Neural progenitor cell (in vitro differentiated cells): ENCODE measurements around the gene CYTH1. TPM values are rescaled to one million over a fixed set of nuclear protein-coding genes. Genes with fewer than 3 reads are reported as not detected.

ENCODE experiments used
- DNase-seq: peaks from one replicate; pipeline ENCODE4 v3.0.0-alpha.2; 2016; ENCODE audit warnings: low spot score
- H2AFZ ChIP-seq: fragments of 200-600 bp; sonication (generic); replicated peaks from 2 replicates; pipeline ENCODE4 v1.6.1; 2016; ENCODE audit warnings: antibody characterized with exemption
- H3F3A ChIP-seq: fragments of 200-600 bp; sonication (generic); 2 replicates; pipeline ENCODE4 v1.6.1; 2016; ENCODE audit warnings: antibody characterized with exemption, low read depth
- H3K27ac ChIP-seq: fragments of 200-600 bp; sonication (generic); 2 replicates; pipeline ENCODE4 v1.5.1; 2016; ENCODE audit warnings: mild to moderate bottlenecking
- H3K27me3 ChIP-seq: fragments of 200-600 bp; sonication (generic); 2 replicates; pipeline ENCODE4 v1.6.1; 2016; ENCODE audit warnings: mild to moderate bottlenecking, moderate library complexity
- H3K36me3 ChIP-seq: fragments of 200-600 bp; sonication (generic); 2 replicates; pipeline ENCODE4 v1.5.1; 2016
- H3K4me1 ChIP-seq: fragments of 200-600 bp; sonication (generic); 2 replicates; pipeline ENCODE4 v1.6.1; 2016; ENCODE audit warnings: mixed run types
- H3K4me2 ChIP-seq: fragments of 200-600 bp; sonication (generic); 2 replicates; pipeline ENCODE4 v1.6.1; 2016
- H3K4me3 ChIP-seq: fragments of 200-600 bp; sonication (generic); 2 replicates; pipeline ENCODE4 v1.5.1; 2016
- H3K79me2 ChIP-seq: fragments of 200-600 bp; sonication (generic); 2 replicates; pipeline ENCODE4 v1.6.1; 2016; ENCODE audit warnings: low read depth
- H3K9ac ChIP-seq: fragments of 200-600 bp; sonication (generic); 2 replicates; pipeline ENCODE4 v1.6.1; 2016
- H3K9me3 ChIP-seq: fragments of 200-600 bp; sonication (generic); 2 replicates; pipeline ENCODE4 v1.5.1; 2016; ENCODE audit warnings: low read depth
- H4K20me1 ChIP-seq: fragments of 200-600 bp; sonication (generic); 2 replicates; pipeline ENCODE4 v1.6.1; 2016; ENCODE audit warnings: low read depth
- H3K27ac Mint-ChIP-seq: 3 replicates; pipeline ENCODE4 v1.8.0; 2021; ENCODE audit warnings: mixed read lengths
- H3K27me3 Mint-ChIP-seq: 2 replicates; pipeline ENCODE4 v1.8.0; 2022; ENCODE audit warnings: low read depth, mild to moderate bottlenecking, inconsistent platforms, moderate library complexity, mixed read lengths; ENCODE audit not compliant: insufficient read depth
- H3K36me3 Mint-ChIP-seq: 3 replicates; pipeline ENCODE4 v1.8.0; 2021; ENCODE audit warnings: mixed read lengths
- H3K4me1 Mint-ChIP-seq: 3 replicates; pipeline ENCODE4 v1.8.0; 2021; ENCODE audit warnings: mixed read lengths
- H3K4me3 Mint-ChIP-seq: 3 replicates; pipeline ENCODE4 v1.8.0; 2021; ENCODE audit warnings: mild to moderate bottlenecking, moderate library complexity, mixed read lengths
- H3K9me3 Mint-ChIP-seq: 3 replicates; pipeline ENCODE4 v1.8.0; 2020; ENCODE audit warnings: mixed read lengths
- CTCF ChIP-seq: fragments of 200-600 bp; sonication (generic); IDR thresholded peaks from 2 replicates; pipeline ENCODE4 v1.5.1; 2017; ENCODE audit warnings: antibody characterized with exemption, mild to moderate bottlenecking
- EZH2 ChIP-seq: fragments of 200-600 bp; sonication (generic); IDR thresholded peaks from 2 replicates; pipeline ENCODE4 v1.6.1; 2017; ENCODE audit warnings: antibody characterized with exemption, mild to moderate bottlenecking, moderate library complexity
- EZH2phosphoT487 ChIP-seq: fragments of 200-600 bp; sonication (generic); IDR thresholded peaks from 2 replicates; pipeline ENCODE4 v1.6.1; 2017; ENCODE audit warnings: antibody characterized with exemption
- total RNA-seq: library from RNA; depleted of rRNA; stranded (reverse); fragments of >200 nt; gene quantifications from 2 replicates; pipeline ENCODE4 v1.2.3, GENCODE V29; 2015; ENCODE audit warnings: low replicate concordance

CYTH1 gene
- total RNA-seq, 1 donor from 2014 or later = 14.8 TPM

DNA sequence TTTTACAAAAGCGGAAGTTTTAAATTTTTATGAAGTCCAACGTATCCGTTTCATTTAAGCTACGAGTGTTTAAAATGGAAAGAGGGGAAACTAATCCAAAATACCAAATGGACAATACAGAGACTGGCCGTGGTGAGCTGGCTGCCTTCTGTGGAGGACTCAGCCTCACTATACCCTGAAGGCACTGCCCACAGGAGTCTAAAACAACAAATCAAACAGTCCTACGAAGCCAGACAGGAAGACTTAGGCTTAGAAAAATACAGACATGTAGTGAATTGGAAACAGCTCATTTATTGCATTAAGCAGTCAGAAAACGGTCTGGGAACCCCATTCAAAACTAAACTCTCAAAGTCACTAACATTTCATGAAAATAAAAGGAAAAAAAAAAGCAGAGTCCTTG is 75.1 kb downstream of the CYTH1 start:
- H3K9ac ChIP-seq = no peak overlapping the region
- Mint-ChIP-seq H3K27ac (no peak overlapping the region), H3K4me3 (no peak overlapping the region), H3K36me3 (no peaks in the 10 kb centered on the region), H3K9me3 (no peaks in the 10 kb centered on the region), H3K27me3 (no peaks in the 10 kb centered on the region), H3K4me1 (peaks cover 6% of the 10 kb centered on the region)
- peaks cover 3% of the 10 kb centered on the region for H3K4me1 ChIP-seq
- no peaks in the 10 kb centered on the region for H3K79me2 ChIP-seq
- no peak for DNase-seq
- H3F3A ChIP-seq = no peaks in the 10 kb centered on the region
- H4K20me1 ChIP-seq = no peaks in the 10 kb centered on the region
- no peaks in the 10 kb centered on the region for H3K9me3 ChIP-seq
- no peaks in the 10 kb centered on the region for H3K36me3 ChIP-seq
- H3K4me2 ChIP-seq = no peak overlapping the region
- no peaks in the 10 kb centered on the region for H3K27me3 ChIP-seq
- H3K4me3 ChIP-seq = no peak overlapping the region
- no peak overlapping the region for H3K27ac ChIP-seq
- TF ChIP-seq EZH2phosphoT487 = no peak
- no peak for TF ChIP-seq CTCF
- TF ChIP-seq EZH2 = no peak
- no peak overlapping the region for H2AFZ ChIP-seq

- TF ChIP-seq EZH2 (no peak), EZH2phosphoT487 (no peak), CTCF (no peak)
- no peak overlapping the region for H3K4me3 Mint-ChIP-seq
- no peak overlapping the region for H3K27ac Mint-ChIP-seq
- H3K27me3 Mint-ChIP-seq = no peaks in the 10 kb centered on the region
- Histone ChIP-seq H3K27me3 (no peaks in the 10 kb centered on the region), H3K36me3 (no peaks in the 10 kb centered on the region), H3K4me3 (no peak overlapping the region), H3K4me2 (no peak overlapping the region), H3K79me2 (no peaks in the 10 kb centered on the region), H3K27ac (no peak overlapping the region), H3K9me3 (no peaks in the 10 kb centered on the region), H3K4me1 (peaks cover 3% of the 10 kb centered on the region), H4K20me1 (no peaks in the 10 kb centered on the region), H2AFZ (no peak overlapping the region), H3K9ac (no peak overlapping the region), H3F3A (no peaks in the 10 kb centered on the region)
- DNase-seq = no peak
- H3K9me3 Mint-ChIP-seq = no peaks in the 10 kb centered on the region
- peaks cover 6% of the 10 kb centered on the region for H3K4me1 Mint-ChIP-seq
- peaks cover 3% of the 10 kb centered on the region for H3K36me3 Mint-ChIP-seq
Observed at GRCh38 chr17:78706271-78706915, 75.7 kb downstream of the CYTH1 start.

- Histone ChIP-seq H3K79me2 (no peaks in the 10 kb centered on the region), H3K27me3 (no peaks in the 10 kb centered on the region), H3K4me2 (no peak overlapping the region), H3K4me1 (peaks cover 3% of the 10 kb centered on the region), H3F3A (no peaks in the 10 kb centered on the region), H3K9ac (no peak overlapping the region), H2AFZ (no peak overlapping the region), H3K9me3 (no peaks in the 10 kb centered on the region), H3K4me3 (no peak overlapping the region), H3K36me3 (no peaks in the 10 kb centered on the region), H4K20me1 (no peaks in the 10 kb centered on the region), H3K27ac (no peak overlapping the region)
- H3K4me1 Mint-ChIP-seq = peaks cover 6% of the 10 kb centered on the region
- no peak overlapping the region for H3K27ac Mint-ChIP-seq
- TF ChIP-seq CTCF = no peak
- no peak for TF ChIP-seq EZH2
- TF ChIP-seq EZH2phosphoT487 = no peak
- H3K36me3 Mint-ChIP-seq = peaks cover 5% of the 10 kb centered on the region
- DNase-seq = no peak
- no peaks in the 10 kb centered on the region for H3K9me3 Mint-ChIP-seq
- no peaks in the 10 kb centered on the region for H3K27me3 Mint-ChIP-seq
- no peak overlapping the region for H3K4me3 Mint-ChIP-seq
Observed at GRCh38 chr17:78705071-78705470, 77.0 kb downstream of the CYTH1 start.
